AG09309 (cell line): ENCODE results near the gene CCDC91.

ENCODE experiments used
- DNase-seq: peaks from one replicate; pipeline ENCODE4 v3.0.0-alpha.2; 2010; ENCODE audit warnings: low read depth
- H3K4me3 ChIP-seq: 2 replicates; pipeline ENCODE4 v1.5.1; 2011; ENCODE audit warnings: mild to moderate bottlenecking, low read depth, low read length, moderate library complexity; ENCODE audit not compliant: control insufficient read depth
- TF ChIP-seq, protein P1 (sequence below): IDR thresholded peaks from 2 replicates; pipeline ENCODE4 v1.5.1; 2011; ENCODE audit warnings: mild to moderate bottlenecking, low read depth, low read length, inconsistent platforms; ENCODE audit not compliant: insufficient read depth, control insufficient read depth; ENCODE audit errors: missing control alignments

CCDC91 gene

GRCh38 chr12:28591831-28592230 is 401.6 kb downstream of the CCDC91 start:
- TF ChIP-seq, protein P1, sequence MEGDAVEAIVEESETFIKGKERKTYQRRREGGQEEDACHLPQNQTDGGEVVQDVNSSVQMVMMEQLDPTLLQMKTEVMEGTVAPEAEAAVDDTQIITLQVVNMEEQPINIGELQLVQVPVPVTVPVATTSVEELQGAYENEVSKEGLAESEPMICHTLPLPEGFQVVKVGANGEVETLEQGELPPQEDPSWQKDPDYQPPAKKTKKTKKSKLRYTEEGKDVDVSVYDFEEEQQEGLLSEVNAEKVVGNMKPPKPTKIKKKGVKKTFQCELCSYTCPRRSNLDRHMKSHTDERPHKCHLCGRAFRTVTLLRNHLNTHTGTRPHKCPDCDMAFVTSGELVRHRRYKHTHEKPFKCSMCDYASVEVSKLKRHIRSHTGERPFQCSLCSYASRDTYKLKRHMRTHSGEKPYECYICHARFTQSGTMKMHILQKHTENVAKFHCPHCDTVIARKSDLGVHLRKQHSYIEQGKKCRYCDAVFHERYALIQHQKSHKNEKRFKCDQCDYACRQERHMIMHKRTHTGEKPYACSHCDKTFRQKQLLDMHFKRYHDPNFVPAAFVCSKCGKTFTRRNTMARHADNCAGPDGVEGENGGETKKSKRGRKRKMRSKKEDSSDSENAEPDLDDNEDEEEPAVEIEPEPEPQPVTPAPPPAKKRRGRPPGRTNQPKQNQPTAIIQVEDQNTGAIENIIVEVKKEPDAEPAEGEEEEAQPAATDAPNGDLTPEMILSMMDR = no peak
- H3K4me3 ChIP-seq = no peak overlapping the region
- DNase-seq = no peak
